Measurements from ENCODE around the gene ZNF831. TPM values are rescaled to one million over a fixed set of nuclear protein-coding genes. Genes with fewer than 3 reads are reported as not detected.

The ZNF831 gene
- polyA plus RNA-seq, 1 of the 3 experiments (the other 2 are of a cell fraction), result not detected

DNA sequence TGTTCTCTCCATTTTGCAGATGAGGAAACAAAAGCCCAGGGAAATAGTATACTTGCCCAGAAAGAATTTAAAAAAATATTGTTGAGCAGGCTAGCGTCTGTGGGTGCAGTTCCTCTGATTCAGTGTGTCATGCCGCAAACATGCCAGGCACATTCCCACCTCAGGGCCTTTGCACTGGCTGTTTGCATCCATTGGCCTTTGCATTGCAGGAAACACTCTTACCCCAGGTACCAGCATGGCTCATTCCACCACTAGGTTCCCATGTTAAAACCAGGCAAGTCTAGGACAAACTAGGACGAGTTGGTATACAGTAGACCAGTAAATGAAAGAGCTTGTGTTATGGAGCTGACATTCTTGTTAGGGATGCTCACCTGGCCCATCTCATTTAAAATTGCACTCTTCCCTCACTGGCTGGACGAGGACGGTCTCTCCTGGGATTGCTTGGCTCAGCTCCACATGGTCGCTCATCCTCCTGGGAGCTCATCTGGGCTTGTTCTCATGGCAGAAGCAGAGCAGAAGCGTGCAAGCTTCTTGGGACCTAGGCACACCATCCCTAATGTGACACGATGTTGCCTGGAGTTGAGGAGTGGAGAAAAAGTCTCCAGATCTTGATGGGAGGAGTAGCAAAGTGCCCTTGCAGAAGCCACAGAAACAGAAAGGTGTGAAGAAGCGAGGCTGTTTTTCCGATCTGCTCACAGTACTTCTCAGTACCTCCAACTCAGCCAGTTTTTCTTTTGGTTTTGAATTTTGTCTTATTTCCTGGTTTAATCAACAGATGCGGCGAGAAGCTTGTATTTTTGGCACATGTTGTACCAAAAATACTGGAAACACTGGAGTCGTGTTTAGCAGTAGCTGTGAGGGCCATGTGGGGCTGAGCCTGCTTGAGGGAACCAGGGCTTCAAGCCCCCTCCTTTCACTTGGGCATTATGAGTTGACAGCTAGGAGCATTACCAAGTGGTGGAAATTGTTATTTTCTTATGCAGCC, 13.9 kb downstream of the ZNF831 start (continued):
- TF ChIP-seq TEAD4 (IDR thresholded peaks at IDR 0.05; ENCODE audit: borderline replicate concordance, insufficient read depth) (no peak), ELF1 (IDR thresholded peaks at IDR 0.05) (no peak), FOXM1 (IDR thresholded peaks at IDR 0.05; ENCODE audit: low read depth) (no peak), NFIC (IDR thresholded peaks at IDR 0.05; ENCODE audit: borderline replicate concordance) (no peak)

DNA sequence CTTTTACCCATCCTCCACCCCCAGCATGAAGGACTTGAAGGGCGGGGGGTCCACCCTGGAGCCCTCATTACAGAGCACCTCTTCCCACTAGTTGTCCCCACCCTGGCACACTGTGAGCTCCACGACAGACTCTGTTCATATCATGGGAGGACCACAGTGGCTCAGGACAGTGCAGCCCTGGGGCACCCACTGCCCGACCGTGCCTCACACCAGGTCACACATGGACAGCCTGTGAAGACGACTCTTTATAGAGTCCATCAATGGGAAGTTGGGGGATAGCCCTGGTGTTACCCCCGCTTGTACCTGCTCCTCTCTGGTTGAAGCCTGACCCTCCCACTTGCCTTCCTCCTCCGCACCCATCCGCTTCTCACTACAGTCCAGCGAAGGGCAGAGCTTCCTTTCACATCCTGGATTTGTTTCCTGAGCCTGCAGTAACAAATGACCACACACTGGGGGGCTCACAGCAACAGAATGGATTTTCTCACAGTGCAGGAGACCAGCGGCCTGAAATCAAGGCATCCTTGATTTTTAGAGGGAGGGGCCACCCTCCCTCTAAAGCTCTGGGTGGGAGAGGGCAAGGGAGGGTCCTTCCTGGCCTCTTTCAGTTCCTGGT, 15.5 kb downstream of the ZNF831 start:
- ChIA-PET POLR2A (no interaction called here), CTCF (interaction anchor here (0.9 to 1.2 kb wide), 2 partner anchors 9 to 19 kb away, joined by 3 read pairs; no protein-coding TSS in a partner anchor)
- H3K9me2 ChIP-seq, result no peaks in the 10 kb centered on the region
- TF ChIP-seq, protein P1, sequence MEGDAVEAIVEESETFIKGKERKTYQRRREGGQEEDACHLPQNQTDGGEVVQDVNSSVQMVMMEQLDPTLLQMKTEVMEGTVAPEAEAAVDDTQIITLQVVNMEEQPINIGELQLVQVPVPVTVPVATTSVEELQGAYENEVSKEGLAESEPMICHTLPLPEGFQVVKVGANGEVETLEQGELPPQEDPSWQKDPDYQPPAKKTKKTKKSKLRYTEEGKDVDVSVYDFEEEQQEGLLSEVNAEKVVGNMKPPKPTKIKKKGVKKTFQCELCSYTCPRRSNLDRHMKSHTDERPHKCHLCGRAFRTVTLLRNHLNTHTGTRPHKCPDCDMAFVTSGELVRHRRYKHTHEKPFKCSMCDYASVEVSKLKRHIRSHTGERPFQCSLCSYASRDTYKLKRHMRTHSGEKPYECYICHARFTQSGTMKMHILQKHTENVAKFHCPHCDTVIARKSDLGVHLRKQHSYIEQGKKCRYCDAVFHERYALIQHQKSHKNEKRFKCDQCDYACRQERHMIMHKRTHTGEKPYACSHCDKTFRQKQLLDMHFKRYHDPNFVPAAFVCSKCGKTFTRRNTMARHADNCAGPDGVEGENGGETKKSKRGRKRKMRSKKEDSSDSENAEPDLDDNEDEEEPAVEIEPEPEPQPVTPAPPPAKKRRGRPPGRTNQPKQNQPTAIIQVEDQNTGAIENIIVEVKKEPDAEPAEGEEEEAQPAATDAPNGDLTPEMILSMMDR (IDR thresholded peaks at IDR 0.05), result no peak
- TF ChIP-seq CHD2 (IDR thresholded peaks at IDR 0.05; ENCODE audit: low read length, partially characterized antibody), result no peak
- TF ChIP-seq, protein P2, sequence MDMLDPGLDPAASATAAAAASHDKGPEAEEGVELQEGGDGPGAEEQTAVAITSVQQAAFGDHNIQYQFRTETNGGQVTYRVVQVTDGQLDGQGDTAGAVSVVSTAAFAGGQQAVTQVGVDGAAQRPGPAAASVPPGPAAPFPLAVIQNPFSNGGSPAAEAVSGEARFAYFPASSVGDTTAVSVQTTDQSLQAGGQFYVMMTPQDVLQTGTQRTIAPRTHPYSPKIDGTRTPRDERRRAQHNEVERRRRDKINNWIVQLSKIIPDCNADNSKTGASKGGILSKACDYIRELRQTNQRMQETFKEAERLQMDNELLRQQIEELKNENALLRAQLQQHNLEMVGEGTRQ (IDR thresholded peaks at IDR 0.05; ENCODE audit: borderline replicate concordance, low read depth, low read length), result no peak
- TF ChIP-seq ELF1 (IDR thresholded peaks at IDR 0.05), result no peak
- TF ChIP-seq, protein P3, sequence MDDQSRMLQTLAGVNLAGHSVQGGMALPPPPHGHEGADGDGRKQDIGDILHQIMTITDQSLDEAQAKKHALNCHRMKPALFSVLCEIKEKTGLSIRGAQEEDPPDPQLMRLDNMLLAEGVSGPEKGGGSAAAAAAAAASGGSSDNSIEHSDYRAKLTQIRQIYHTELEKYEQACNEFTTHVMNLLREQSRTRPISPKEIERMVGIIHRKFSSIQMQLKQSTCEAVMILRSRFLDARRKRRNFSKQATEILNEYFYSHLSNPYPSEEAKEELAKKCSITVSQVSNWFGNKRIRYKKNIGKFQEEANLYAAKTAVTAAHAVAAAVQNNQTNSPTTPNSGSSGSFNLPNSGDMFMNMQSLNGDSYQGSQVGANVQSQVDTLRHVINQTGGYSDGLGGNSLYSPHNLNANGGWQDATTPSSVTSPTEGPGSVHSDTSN (IDR thresholded peaks at IDR 0.05), result no peak
- no peak for TF ChIP-seq MEF2A (IDR thresholded peaks at IDR 0.05; ENCODE audit: borderline replicate concordance, low read depth)
- TF ChIP-seq RAD21 (IDR thresholded peaks at IDR 0.05; ENCODE audit: low read length), result no peak
- no peak for TF ChIP-seq NRF1 (IDR thresholded peaks at IDR 0.05; ENCODE audit: low read depth, low read length)
- no peak for TF ChIP-seq MXI1 (IDR thresholded peaks at IDR 0.05; ENCODE audit: low read depth, low read length)
- no peak for TF ChIP-seq EP300 (IDR thresholded peaks at IDR 0.05; ENCODE audit: borderline replicate concordance in 1 of 2, low read depth in 1 of 2, low read length in 1 of 2)
- no peak for TF ChIP-seq FOSL2 (IDR thresholded peaks at IDR 0.05; ENCODE audit: borderline replicate concordance, low read depth)
- TF ChIP-seq, protein P4, sequence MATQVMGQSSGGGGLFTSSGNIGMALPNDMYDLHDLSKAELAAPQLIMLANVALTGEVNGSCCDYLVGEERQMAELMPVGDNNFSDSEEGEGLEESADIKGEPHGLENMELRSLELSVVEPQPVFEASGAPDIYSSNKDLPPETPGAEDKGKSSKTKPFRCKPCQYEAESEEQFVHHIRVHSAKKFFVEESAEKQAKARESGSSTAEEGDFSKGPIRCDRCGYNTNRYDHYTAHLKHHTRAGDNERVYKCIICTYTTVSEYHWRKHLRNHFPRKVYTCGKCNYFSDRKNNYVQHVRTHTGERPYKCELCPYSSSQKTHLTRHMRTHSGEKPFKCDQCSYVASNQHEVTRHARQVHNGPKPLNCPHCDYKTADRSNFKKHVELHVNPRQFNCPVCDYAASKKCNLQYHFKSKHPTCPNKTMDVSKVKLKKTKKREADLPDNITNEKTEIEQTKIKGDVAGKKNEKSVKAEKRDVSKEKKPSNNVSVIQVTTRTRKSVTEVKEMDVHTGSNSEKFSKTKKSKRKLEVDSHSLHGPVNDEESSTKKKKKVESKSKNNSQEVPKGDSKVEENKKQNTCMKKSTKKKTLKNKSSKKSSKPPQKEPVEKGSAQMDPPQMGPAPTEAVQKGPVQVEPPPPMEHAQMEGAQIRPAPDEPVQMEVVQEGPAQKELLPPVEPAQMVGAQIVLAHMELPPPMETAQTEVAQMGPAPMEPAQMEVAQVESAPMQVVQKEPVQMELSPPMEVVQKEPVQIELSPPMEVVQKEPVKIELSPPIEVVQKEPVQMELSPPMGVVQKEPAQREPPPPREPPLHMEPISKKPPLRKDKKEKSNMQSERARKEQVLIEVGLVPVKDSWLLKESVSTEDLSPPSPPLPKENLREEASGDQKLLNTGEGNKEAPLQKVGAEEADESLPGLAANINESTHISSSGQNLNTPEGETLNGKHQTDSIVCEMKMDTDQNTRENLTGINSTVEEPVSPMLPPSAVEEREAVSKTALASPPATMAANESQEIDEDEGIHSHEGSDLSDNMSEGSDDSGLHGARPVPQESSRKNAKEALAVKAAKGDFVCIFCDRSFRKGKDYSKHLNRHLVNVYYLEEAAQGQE (IDR thresholded peaks at IDR 0.05; ENCODE audit: low read depth, low read length), result no peak
- TF ChIP-seq FOXM1 (IDR thresholded peaks at IDR 0.05; ENCODE audit: low read depth), result no peak
- no peak for TF ChIP-seq RFX5 (IDR thresholded peaks at IDR 0.05; ENCODE audit: low read length)
- TF ChIP-seq, protein P5, sequence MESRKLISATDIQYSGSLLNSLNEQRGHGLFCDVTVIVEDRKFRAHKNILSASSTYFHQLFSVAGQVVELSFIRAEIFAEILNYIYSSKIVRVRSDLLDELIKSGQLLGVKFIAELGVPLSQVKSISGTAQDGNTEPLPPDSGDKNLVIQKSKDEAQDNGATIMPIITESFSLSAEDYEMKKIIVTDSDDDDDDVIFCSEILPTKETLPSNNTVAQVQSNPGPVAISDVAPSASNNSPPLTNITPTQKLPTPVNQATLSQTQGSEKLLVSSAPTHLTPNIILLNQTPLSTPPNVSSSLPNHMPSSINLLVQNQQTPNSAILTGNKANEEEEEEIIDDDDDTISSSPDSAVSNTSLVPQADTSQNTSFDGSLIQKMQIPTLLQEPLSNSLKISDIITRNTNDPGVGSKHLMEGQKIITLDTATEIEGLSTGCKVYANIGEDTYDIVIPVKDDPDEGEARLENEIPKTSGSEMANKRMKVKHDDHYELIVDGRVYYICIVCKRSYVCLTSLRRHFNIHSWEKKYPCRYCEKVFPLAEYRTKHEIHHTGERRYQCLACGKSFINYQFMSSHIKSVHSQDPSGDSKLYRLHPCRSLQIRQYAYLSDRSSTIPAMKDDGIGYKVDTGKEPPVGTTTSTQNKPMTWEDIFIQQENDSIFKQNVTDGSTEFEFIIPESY (IDR thresholded peaks at IDR 0.05; ENCODE audit: borderline replicate concordance, low read depth), result no peak
- no peak for TF ChIP-seq FOXJ3 (CRISPR knock-in tag; IDR thresholded peaks at IDR 0.05)
- TF ChIP-seq RCOR1 (IDR thresholded peaks at IDR 0.05; ENCODE audit: low read length), result no peak
- TF ChIP-seq YY1 (IDR thresholded peaks at IDR 0.05; ENCODE audit: low read depth), result no peak
- no peak for DNase-seq
- H3K27ac ChIP-seq (ENCODE audit: low read depth in 2 of 2, low read length in 1 of 2), result no peak overlapping the region
- H3K4me2 ChIP-seq, result no peak overlapping the region
- H4K20me1 ChIP-seq (ENCODE audit: insufficient read depth), result no peaks in the 10 kb centered on the region
- 46% methylated on average over 10 of the region's 10 CpGs for WGBS (ENCODE audit: low lambda C conversion rate)
- H3F3A ChIP-seq (replicated peaks; ENCODE audit: insufficient read depth), result no peaks in the 10 kb centered on the region
- no peaks in the 10 kb centered on the region for H3K9me3 ChIP-seq
- no peak overlapping the region for H3K9ac ChIP-seq
- no peak overlapping the region for H2AFZ ChIP-seq (ENCODE audit: low read depth)
- H3K27me3 ChIP-seq (ENCODE audit: insufficient read depth), result no peaks in the 10 kb centered on the region; the same call in 1 of the 2 replicates
- H3K4me1 ChIP-seq (ENCODE audit: control insufficient read depth in 1 of 2, insufficient read depth in 2 of 2, low read depth in 1 of 2, low read length in 1 of 2), result no peaks in the 10 kb centered on the region
- no peak overlapping the region for H3K4me3 ChIP-seq (ENCODE audit: low read depth in 2 of 2, low read length in 1 of 2)
- H3K36me3 ChIP-seq (replicated peaks in 1 of 2; ENCODE audit: control insufficient read depth in 1 of 2, insufficient read depth in 2 of 2, low read length in 1 of 2), result no peaks in the 10 kb centered on the region
- no peaks in the 10 kb centered on the region for H3K79me2 ChIP-seq (ENCODE audit: insufficient read depth)
